HEK293T (cell line): ENCODE measurements around the gene FMN2.

ENCODE experiments used
- ARNT ChIP-seq: fragments of 450-650 bp; IDR thresholded peaks from 2 replicates; pipeline ENCODE4 v1.6.1; 2017; ENCODE audit warnings: mild to moderate bottlenecking
- BHLHE40 ChIP-seq: fragments of 450-650 bp; IDR thresholded peaks from 2 replicates; pipeline ENCODE4 v1.6.1; 2016; ENCODE audit warnings: mild to moderate bottlenecking, moderate library complexity, borderline replicate concordance
- CTBP1 ChIP-seq: fragments of 450-650 bp; IDR thresholded peaks from 2 replicates; pipeline ENCODE4 v1.6.1; 2016; ENCODE audit warnings: borderline replicate concordance
- ELF4 ChIP-seq: fragments of 450-650 bp; IDR thresholded peaks from 2 replicates; pipeline ENCODE4 v1.6.1; 2017; ENCODE audit warnings: antibody characterized with exemption
- FOXM1 ChIP-seq: fragments of 450-650 bp; IDR thresholded peaks from 2 replicates; pipeline ENCODE4 v1.6.1; 2017; ENCODE audit warnings: mild to moderate bottlenecking, borderline replicate concordance
- NFRKB ChIP-seq: fragments of 450-650 bp; IDR thresholded peaks from 2 replicates; pipeline ENCODE4 v1.6.1; 2016; ENCODE audit warnings: mild to moderate bottlenecking, moderate library complexity
- PKNOX1 ChIP-seq: fragments of 450-650 bp; IDR thresholded peaks from 2 replicates; pipeline ENCODE4 v1.6.1; 2016
- SUZ12 ChIP-seq: fragments of 450-650 bp; IDR thresholded peaks from 2 replicates; pipeline ENCODE4 v1.6.1; 2016; ENCODE audit warnings: mild to moderate bottlenecking
- TARDBP ChIP-seq: fragments of 450-650 bp; IDR thresholded peaks from 2 replicates; pipeline ENCODE4 v1.6.1; 2016

GRCh38 chr1:240285540-240285939, 193.9 kb downstream of the FMN2 start:
- TF ChIP-seq FOXM1: no peak
- TF ChIP-seq ELF4: no peak
- TF ChIP-seq CTBP1: no peak
- TF ChIP-seq ARNT: no peak
- no peak for TF ChIP-seq TARDBP
- no peak for TF ChIP-seq BHLHE40
- no peak for TF ChIP-seq NFRKB
- TF ChIP-seq SUZ12: no peak
- TF ChIP-seq PKNOX1: no peak
